SJSA1 (cell line): ENCODE results near the gene AFF3. TPM values are rescaled to one million over a fixed set of nuclear protein-coding genes. Genes with fewer than 3 reads are reported as not detected.

Experiments
- DNase-seq, 2 experiments: peaks; one replicate each; pipeline ENCODE4 v3.0.0-alpha.2; 2015 to 2020; ENCODE audit warnings: low spot score in 2 of 2, low read depth in 1 of 2
- H3K27ac ChIP-seq: fragments of 250-450 bp; sonication (Bioruptor Pico); 2 replicates; pipeline ENCODE4 v1.5.1; 2020; ENCODE audit warnings: mild to moderate bottlenecking, moderate library complexity
- H3K27me3 ChIP-seq: fragments of 250-450 bp; sonication (Bioruptor Pico); replicated peaks from 2 replicates; pipeline ENCODE4 v1.5.1; 2020; ENCODE audit warnings: mild to moderate bottlenecking, moderate library complexity
- H3K36me3 ChIP-seq: fragments of 250-450 bp; sonication (Bioruptor Pico); 2 replicates; pipeline ENCODE4 v1.5.1; 2020; ENCODE audit warnings: mild to moderate bottlenecking
- H3K4me1 ChIP-seq: fragments of 250-450 bp; sonication (Bioruptor Pico); replicated peaks from 2 replicates; pipeline ENCODE4 v1.6.1; 2021; ENCODE audit warnings: mild to moderate bottlenecking
- H3K4me3 ChIP-seq: fragments of 250-450 bp; sonication (Bioruptor Pico); 2 replicates; pipeline ENCODE4 v1.5.1; 2020; ENCODE audit warnings: mild to moderate bottlenecking
- H3K9me3 ChIP-seq: fragments of 250-450 bp; sonication (Bioruptor Pico); replicated peaks from 2 replicates; pipeline ENCODE4 v1.5.1; 2020; ENCODE audit warnings: mild to moderate bottlenecking
- total RNA-seq: library from RNA; depleted of rRNA; stranded (reverse); fragments of >200 nt; shearing (Covaris generic); gene quantifications from 2 replicates; pipeline ENCODE4 v1.2.3, GENCODE V29; 2014

AFF3 gene
- total RNA-seq, 1 experiment from 2014 or later = 0.18 TPM

DNA sequence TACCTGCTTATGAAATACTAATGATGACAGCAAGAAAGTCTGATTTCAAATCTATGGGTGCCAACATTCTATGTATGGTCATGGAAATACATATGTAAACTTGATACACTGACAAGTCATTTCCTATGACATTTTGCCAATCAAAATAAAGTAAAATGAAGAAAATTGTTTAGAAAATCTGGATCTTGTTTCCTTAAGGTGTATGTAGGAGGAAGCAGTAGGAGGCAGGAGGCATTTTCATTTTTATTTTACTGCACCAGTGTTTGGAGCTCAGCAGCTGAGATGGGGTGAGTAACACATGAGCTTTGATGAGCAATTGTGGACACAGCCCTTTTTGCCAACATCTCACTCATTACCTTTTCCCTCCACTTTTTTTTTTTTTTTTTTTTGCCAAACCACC is 167.0 kb downstream of the AFF3 start:
- no peak for DNase-seq
- no peak overlapping the region for H3K4me3 ChIP-seq
- no peaks in the 10 kb centered on the region for H3K27me3 ChIP-seq
- no peaks in the 10 kb centered on the region for H3K9me3 ChIP-seq
- no peaks in the 10 kb centered on the region for H3K36me3 ChIP-seq
- H3K27ac ChIP-seq = no peak overlapping the region
- H3K4me1 ChIP-seq = no peaks in the 10 kb centered on the region

DNA sequence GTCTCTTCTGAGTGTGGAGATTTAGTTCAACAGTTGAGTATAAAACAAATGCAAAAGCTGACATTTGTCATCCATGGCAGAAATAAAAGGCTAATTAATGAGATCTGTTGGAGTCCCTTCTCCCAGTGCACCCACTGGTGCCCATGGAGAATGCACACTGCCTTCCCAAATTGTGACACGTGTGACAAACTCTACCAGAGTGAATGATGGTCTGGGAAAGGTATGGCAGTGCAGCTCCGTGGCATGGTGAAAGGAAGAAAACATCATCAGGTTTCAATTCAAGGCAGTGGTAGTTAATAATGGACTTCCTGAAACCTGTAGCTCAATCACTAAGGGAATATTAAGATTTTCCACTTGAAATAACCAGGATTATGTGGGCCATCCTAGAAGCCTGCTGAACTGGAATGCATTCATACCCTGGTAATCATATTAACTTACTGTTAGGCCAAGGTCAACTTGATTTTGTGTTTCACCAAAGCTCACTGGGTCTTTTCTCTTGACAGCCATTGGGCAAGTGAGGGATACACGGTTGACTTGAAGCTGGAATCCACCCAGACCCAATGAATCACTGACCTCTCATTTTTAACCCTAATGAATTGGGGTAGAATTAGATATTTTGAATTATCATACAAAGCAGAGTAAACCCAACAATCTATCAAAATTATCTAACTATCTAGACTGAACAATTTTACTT is 167.6 kb downstream of the AFF3 start:
- Histone ChIP-seq H3K36me3 (no peaks in the 10 kb centered on the region), H3K27ac (no peak overlapping the region), H3K4me3 (no peak overlapping the region), H3K9me3 (no peaks in the 10 kb centered on the region), H3K4me1 (no peaks in the 10 kb centered on the region), H3K27me3 (no peaks in the 10 kb centered on the region)
- no peak for DNase-seq

DNA sequence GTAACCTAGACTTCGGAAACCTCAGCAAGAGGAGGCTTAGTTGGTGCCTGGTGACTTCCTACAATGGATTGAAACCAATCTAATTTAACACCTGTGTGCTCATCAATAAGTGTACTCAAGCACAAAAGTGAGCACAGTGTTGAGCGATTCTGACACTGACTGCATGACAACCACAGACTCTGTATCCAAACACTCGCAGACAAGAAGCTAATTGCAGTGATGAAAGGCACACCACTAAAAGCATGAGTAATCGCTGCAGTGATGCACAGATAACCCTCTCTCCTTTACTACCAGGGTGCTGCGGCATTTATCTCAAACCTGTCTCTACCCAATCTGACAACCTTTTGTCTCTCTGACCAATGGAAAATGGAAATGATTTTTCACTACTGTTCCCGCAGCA is 168.1 kb downstream of the AFF3 start:
- Histone ChIP-seq H3K27ac (no peak overlapping the region), H3K36me3 (no peaks in the 10 kb centered on the region), H3K4me1 (no peaks in the 10 kb centered on the region), H3K27me3 (no peaks in the 10 kb centered on the region), H3K4me3 (no peak overlapping the region), H3K9me3 (no peaks in the 10 kb centered on the region)
- DNase-seq = no peak

DNA sequence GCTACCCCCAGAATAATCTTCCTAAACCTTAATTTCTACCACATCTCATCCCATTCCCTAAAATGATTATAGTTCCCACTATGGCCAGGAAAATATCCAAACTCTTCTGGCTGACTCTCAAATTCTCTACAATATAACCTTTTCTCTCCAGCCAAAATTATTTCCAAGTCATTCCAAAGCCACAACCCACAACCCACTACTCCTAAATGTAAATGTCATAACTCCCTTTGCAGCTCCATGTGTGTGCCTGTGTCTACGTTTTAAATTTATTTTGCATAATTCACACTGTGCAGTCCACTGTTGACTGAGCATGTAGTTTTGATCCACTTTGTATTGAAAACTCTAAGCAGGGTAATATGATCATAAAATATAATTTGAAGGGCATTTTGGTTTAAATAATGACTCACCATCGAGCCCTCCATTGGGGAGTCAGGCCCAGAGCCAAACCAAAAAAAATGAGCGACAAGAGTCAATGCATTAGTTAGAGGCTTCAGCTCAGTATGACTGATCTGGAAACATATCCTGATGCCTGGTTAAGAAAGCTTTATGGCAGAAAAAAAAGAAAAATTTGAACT is 171.0 kb downstream of the AFF3 start:
- Histone ChIP-seq H3K27me3 (no peaks in the 10 kb centered on the region), H3K4me1 (no peaks in the 10 kb centered on the region), H3K9me3 (no peaks in the 10 kb centered on the region), H3K4me3 (no peak overlapping the region), H3K27ac (no peak overlapping the region), H3K36me3 (no peaks in the 10 kb centered on the region)
- no peak for DNase-seq

DNA sequence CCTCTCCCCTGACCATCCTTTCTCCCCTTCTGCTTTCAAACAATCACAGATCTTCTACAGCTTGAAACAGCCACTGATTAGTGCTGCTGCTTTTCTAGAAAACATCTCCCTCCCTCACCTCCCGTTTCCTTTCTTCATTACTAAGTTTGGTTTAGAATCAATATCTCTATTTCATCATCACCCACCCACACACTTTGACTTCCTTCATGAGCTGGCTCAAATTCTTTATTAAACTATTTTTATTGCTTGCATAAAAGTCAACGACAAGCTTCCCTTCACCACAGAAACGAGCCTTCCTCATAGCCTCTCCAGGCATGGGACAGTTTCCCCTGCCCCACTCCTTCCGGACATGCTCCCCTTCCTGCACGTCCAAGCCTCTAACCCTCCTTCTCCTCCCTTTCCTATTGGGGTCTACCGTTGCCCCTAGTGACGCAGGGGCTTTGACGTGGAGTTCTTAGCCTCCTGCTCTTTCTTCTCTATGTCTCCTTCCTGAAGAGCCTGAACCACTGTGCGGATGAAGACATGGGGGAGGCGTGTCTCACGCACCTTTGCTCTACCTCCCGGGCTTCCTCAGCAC is 172.0 kb downstream of the AFF3 start:
- DNase-seq = no peak
- H3K27ac ChIP-seq = no peak overlapping the region
- no peaks in the 10 kb centered on the region for H3K27me3 ChIP-seq

DNA sequence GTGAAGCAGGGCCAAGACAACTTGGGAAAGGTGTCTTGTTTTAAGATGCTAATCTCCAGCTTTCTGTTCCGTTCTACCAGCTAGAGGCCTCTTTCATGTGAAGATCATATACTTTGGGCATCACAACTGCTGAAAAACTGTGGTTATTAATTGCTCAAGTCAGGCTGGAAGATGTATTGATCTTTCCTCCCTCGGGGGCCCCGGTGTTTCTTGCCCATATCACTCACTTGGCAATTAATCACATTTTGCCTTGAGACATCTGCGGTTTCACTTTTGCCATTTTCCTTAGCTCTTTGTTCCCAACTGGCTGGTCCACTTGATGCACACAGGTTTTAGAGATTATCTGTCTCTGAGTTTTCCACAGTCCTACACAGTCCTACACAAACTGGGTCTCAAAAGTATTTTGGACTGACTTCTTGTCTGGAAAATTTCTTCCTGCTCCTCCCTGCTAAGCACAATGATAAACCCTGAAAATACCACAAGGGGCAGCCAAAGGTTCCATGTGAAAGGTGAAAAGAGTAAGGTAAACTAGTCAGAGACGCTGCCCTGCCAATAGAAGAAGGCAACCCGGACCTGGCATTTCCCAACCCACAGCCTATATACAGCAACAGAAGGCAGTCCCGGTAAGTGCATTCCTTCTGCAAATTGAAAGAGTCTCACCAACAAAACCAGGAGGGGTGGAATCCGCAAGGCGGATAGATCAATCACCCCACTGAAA is 181.0 kb downstream of the AFF3 start:
- no peaks in the 10 kb centered on the region for H3K27me3 ChIP-seq
- no peaks in the 10 kb centered on the region for H3K9me3 ChIP-seq
- H3K27ac ChIP-seq = no peak overlapping the region
- no peak overlapping the region for H3K4me3 ChIP-seq
- no peak for DNase-seq
- H3K4me1 ChIP-seq = no peaks in the 10 kb centered on the region
- no peaks in the 10 kb centered on the region for H3K36me3 ChIP-seq

More for the DNA sequence above, 172.0 kb downstream of the AFF3 start:
- no peaks in the 10 kb centered on the region for H3K4me1 ChIP-seq
- no peak overlapping the region for H3K4me3 ChIP-seq
- H3K36me3 ChIP-seq = no peaks in the 10 kb centered on the region
- H3K9me3 ChIP-seq = no peaks in the 10 kb centered on the region

DNA sequence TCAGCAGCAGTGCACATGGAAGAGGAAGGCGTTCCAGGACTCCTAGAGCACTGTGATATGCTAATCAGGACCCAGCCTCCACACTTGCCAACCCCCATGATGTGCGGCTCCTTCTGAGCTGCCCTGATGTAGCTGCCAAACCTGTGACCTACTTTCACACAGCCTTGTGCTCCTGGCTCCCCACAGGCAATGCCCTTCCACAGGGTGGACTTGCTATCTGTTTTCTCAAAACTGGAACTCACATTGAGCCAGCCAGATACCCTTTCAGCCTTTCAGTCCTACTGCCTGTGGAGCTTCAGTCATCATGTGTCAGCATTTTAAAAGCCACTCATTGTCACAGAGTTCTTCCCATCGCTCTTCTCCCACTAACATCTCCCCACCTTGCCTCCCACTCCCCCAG is 181.6 kb downstream of the AFF3 start:
- H3K36me3 ChIP-seq = no peaks in the 10 kb centered on the region
- H3K27me3 ChIP-seq = no peaks in the 10 kb centered on the region
- H3K4me3 ChIP-seq = no peak overlapping the region
- no peak for DNase-seq
- no peaks in the 10 kb centered on the region for H3K4me1 ChIP-seq
- no peak overlapping the region for H3K27ac ChIP-seq
- H3K9me3 ChIP-seq = no peaks in the 10 kb centered on the region

DNA sequence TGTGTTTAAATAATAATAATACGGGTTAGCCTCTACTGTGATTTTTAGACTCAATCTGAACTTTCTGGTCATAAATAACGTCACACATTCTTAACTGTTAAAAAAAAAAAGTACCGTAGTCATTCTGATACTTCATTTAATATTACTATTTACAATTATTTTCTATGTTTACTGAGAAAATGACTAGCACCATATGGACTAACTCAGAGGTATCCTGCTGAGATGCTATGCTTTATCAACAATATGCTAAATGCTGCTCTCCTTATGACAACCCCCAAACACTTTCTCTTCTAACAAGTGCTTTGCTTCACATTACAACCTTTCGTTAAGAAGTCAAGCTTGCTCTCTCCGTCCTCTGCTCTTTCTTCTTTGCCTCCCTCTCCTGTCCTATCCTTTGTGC is 182.1 kb downstream of the AFF3 start:
- no peak overlapping the region for H3K27ac ChIP-seq
- H3K4me1 ChIP-seq = no peaks in the 10 kb centered on the region
- no peaks in the 10 kb centered on the region for H3K9me3 ChIP-seq
- DNase-seq = no peak
- no peaks in the 10 kb centered on the region for H3K36me3 ChIP-seq
- no peak overlapping the region for H3K4me3 ChIP-seq
- no peaks in the 10 kb centered on the region for H3K27me3 ChIP-seq

DNA sequence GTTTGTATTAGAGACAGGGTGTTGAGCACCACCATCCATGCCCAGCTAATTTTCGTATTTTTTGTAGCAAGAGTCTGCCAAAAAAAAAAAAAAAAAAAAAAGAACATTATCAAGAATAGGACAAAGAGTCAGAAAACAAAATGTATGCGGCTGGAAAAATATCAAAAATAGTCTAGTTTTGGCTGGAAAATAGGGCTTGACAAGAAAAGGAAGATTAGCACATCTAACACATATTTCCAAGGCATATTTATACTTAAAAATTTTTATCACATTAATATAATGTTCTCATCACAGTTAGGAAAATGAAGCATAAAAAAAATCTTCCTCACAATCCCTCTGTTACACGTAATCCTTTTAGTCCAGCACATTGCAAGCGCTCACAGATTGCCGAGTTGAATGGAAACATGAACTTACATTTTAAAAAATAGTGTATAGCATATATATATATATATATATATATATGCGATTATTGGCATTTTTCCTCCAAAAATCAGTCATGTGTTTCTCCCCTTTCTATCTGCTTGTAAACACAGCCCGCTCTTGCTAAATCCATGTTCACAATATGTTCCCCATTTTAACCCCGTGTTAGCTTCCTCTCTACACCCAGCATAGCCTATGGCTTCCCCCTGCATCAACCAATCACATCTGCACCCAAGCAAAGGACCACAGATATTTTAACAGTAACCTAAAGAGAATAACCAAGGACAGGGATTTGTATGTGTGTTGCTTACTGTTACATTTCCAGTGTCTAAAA is 183.0 kb downstream of the AFF3 start:
- Histone ChIP-seq H3K36me3 (no peaks in the 10 kb centered on the region), H3K27me3 (no peaks in the 10 kb centered on the region), H3K27ac (no peak overlapping the region), H3K9me3 (no peaks in the 10 kb centered on the region), H3K4me3 (no peak overlapping the region), H3K4me1 (no peaks in the 10 kb centered on the region)
- no peak for DNase-seq

DNA sequence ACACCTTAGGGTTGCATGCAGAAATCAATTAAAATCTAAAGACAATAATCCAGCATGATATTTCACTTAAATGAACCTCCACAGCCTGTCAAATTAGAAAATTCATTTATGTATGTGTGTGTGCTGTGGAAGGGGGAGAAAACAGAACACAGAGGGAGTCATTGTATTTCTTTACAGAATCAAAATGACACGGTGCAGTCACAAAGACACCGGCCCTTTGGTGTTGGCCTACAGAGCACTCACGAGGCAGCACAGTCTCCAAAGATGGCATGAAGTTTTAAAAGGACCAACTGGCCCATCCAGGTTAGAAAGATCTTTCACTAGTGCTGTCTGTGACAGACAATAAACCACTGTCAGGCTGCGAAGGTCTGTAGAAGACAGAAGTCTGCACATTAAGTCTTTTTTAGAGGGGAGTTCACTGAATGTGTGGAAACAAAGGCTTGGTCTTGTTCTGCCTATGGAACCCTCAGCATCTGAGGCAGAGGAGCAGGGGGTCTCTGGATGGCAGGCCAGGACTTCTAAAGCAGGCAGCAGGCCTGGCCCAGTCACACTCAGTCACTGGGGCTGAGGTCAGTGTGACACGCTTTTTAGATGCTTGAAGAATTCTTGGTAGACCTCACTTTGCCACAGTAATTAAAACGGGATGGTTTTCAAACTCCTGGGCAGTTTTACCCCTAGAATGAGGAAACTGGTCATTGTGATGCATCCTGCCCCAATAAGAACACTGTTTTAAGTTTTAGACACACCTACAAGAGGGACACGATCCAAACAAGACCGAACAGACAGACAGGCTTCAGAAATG is 184.9 kb downstream of the AFF3 start:
- no peak for DNase-seq
- no peaks in the 10 kb centered on the region for H3K36me3 ChIP-seq
- H3K4me3 ChIP-seq = no peak overlapping the region
- H3K9me3 ChIP-seq = no peaks in the 10 kb centered on the region
- no peaks in the 10 kb centered on the region for H3K4me1 ChIP-seq
- H3K27ac ChIP-seq = no peak overlapping the region
- no peaks in the 10 kb centered on the region for H3K27me3 ChIP-seq

DNA sequence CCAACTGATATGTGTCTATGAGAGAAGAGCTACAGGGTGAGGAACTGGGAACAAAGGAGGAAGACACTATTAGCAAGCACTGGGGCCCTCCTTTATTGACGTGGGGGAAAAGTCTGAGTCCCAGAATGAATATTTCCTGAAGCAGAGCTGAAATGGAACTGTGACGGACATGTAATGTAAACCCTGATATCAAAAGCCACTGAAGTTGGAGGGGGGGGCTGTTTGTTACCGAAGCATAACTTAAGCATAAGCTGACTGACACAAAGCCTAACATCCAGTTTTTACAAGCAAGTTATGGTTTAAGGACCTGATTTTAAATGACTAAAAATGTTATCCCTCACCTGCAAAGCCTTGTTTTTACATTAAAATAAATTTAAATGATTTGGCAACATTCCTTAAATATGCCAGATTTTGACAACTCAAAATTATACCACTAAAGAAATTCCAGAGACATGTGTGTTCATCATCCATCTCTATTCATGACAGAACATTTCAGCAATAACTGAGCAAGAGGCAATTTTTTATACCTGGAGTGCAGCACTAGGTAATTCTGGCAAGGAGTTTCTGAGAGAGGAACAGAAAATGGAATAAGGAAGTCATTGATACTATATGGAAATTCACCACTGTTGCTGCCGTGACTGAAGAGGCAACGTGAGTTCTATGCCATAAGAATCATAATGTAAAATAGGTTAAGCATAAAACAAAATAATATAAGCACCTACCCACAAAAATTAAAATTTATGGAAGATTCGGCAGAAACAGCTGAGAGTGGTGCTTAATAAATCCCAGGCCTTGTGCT is 186.0 kb downstream of the AFF3 start:
- Histone ChIP-seq H3K27me3 (no peaks in the 10 kb centered on the region), H3K9me3 (no peaks in the 10 kb centered on the region), H3K4me3 (no peak overlapping the region), H3K27ac (no peak overlapping the region), H3K4me1 (no peaks in the 10 kb centered on the region), H3K36me3 (no peaks in the 10 kb centered on the region)
- DNase-seq = no peak

DNA sequence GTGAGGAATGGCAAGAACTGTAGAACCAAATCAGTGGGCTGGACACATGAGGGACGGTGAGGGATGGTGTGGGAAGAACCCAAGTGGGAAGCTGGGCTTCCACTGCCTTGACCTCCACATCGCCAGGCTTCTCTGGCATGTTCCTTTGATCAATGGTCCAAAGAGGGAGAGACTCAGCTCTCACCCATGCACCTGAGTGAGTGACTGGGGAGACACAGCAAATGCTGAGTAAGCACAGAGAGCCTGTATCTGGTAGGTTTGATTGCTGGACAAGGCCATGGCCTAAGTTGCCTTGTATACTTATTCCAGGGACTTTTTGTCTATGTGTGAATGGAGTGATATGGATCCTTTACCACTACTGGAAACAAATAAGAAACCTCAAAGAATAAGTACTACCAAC is 188.6 kb downstream of the AFF3 start:
- DNase-seq = no peak
- Histone ChIP-seq H3K27ac (no peak overlapping the region), H3K36me3 (no peaks in the 10 kb centered on the region), H3K4me3 (no peak overlapping the region), H3K27me3 (no peaks in the 10 kb centered on the region), H3K9me3 (no peaks in the 10 kb centered on the region), H3K4me1 (no peaks in the 10 kb centered on the region)
